Activated CD4-positive, CD25-positive, alpha-beta regulatory T cell treated with anti-CD3 and anti-CD28 coated beads, Interleukin-2, amount 50 U/mL, for 16 hours (primary cell): ENCODE results near the gene MORN1.

Experiments used
- DNase-seq: peaks from one replicate; pipeline ENCODE4 v3.0.0-alpha.2; 2020; ENCODE audit warnings: low read depth, low spot score

The MORN1 gene

GRCh38 chr1:2419416-2419815, 28.1 kb upstream of the MORN1 start:
- no peak for DNase-seq

DNA sequence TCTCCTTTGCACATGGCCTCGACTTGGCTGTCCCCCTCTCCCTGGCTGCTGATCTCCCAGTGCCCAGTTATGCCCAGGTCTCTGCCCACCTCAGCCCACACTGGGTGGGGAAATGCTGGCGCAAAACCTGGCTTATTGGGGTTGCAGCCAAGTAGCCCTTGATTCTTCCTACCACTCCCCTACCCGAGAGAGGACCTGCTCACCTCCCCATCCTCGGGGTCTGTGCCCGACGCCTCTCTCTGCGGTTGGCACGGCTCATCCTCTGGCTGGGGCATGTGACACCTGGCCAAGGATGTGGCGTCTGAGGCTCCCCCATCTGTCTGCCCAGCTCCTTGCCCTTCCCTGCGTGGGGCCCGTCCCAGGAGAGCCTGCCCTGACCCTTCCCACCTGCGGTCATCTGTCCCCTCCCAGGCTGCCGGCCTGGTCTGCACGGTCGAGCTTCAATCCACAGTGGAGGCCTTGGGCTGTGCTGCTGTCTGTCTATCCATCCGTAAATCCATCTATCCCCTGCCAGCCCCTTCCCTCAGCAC, 27.5 kb upstream of the MORN1 start:
- no peak for DNase-seq

GRCh38 chr1:2417833-2418225, 26.5 kb upstream of the MORN1 start:
- DNase-seq, result no peak

GRCh38 chr1:2417083-2417832, 25.9 kb upstream of the MORN1 start:
- DNase-seq, result no peak

DNA sequence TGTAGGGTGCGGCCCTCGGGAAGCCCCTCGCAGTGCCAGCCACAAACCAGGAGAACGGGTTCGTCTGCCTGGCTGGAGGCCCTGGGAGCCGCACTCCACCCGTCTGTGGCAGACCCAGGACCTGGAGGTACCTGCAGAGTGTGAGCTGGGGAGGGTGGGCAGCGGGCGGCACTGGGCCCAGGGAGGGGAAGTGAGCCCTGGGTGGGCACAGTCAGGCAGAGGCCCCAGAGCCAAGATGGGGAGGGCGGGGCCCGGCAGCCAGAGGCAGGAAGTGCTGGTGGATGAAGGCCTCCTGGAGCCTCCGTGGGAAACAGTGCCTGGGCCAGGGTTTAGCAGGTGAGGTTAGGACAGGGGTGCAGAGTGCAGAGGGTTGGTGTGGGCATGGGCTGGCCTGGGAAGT, 25.0 kb upstream of the MORN1 start:
- DNase-seq, result no peak

DNA sequence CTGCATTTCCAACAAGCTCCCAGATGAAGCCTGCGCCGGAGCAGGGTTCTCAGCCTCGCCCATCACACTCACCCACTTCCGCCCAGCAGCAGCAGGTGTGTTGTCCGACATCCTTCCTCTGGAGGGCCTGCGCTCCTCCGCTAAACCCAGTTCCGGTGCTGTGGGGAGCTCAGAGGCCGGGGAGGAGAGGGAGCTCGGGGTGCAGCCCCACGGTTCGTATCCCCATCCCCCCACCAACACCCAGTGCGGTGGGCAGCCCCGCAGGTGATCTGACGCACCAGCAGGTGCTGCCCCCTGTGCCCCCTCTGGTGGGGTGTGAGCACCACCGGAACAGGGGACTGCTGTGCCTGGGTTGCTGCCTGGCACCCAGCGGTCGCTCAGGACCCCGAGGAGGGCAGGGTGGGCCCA, 24.5 kb upstream of the MORN1 start:
- no peak for DNase-seq

DNA sequence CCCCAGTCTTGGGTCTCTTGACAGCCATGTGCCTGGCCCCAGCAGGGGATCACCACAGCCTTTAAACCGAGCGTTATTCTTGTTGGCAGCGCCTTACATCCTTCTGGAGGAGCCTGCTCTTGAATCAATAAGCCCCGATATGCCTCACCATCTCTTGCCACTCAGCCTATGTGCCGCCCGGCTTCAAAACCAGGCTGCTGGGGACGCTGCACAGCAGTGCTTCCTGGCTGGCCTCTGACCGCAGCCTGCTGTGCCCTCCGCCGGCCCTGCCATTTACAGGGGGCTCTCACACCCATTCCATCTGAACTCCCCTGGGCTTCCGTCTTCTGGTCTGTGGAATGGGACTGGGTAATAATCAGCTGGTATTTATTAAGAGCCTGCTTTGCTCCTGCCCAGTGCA, 24.0 kb upstream of the MORN1 start:
- DNase-seq, result no peak

DNA sequence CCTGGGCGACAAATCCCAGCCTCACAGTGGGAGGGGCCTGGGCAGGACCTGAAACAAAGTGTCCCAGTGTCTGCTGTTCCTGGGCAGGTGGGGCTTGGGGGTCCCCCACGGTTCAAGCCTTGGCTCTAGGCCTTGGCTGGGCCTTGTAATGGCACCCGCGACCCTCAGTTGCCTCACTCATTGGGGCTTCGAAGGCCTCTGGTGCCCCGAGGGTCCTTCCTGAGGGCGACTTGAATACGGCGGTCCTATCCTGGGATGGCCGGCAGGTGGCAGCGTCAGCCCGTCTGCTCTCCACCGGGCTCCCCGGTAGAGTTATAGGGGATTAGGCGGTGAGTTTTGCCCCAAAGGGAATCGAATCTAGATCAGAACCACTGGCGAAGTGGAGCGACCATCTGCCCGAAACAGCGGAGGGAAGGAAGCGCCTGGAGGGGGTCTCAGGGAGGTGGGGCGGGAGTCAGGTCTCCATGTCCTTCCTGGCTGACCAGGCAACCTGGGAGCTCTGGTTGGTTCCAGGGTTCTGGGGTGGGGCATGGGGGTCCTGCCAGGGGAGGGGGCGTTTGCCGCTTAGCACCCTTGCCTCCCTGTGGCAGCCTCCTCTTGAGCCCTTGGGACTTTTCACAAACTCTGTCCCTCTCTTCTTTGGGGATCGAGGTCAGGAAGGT, 23.1 kb upstream of the MORN1 start:
- DNase-seq, result peak; percentile 54

GRCh38 chr1:2413495-2414296, 22.3 kb upstream of the MORN1 start:
- DNase-seq, result no peak

GRCh38 chr1:2412773-2413494, 21.6 kb upstream of the MORN1 start:
- no peak for DNase-seq

DNA sequence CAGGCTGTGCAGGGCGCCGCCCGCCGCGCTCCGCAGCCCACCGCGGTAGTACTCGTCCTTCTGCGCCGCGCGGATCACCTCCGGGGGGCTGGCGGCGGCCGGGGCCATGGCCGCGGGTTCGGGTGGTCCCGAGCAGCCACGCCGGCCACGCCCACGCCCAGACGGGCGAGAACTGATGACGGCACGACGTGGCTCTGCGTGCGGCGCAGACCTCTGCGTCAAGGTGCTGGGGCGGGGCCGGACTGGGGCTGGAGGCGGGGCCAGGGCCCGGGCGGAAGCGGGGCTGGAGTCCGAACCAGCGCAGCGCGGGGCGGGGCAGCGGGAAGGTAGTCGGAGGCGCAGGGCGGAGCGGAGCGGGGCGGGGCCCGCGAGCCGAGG, 21.0 kb upstream of the MORN1 start, which contains the start of gene PEX10:
TSS of gene PEX10 (minus strand) at position 170 of the 378 bp plus-strand sequence. CDS start at position 108, 62 bp downstream.
- DNase-seq, result peak; percentile 96

- DNase-seq, result no peak
Measured at GRCh38 chr1:2411801-2412394, 20.5 kb upstream of the MORN1 start.

- DNase-seq, result no peak
Measured at GRCh38 chr1:2409745-2410144, 18.4 kb upstream of the MORN1 start.

DNA sequence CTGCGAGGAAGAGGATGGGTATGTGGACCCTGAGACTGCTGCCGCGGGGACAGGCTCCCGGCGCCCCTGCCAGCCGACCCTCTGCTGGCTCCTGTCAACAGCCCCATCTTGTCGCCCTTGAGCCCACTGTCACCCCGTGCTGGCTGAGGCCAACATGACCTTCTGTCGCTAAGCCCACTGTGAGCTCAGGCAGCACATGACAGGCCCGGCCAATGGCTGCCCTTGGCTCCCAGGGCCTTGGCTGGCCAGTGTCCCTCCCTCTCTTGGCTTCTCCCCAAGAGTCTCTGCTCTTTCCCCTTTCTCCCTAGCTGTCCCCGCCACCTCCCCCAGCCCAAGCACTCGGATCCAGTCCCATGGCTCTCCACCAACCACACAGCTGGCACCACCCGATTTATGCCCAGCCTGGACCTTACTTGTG, 17.5 kb upstream of the MORN1 start:
- DNase-seq, result no peak

DNA sequence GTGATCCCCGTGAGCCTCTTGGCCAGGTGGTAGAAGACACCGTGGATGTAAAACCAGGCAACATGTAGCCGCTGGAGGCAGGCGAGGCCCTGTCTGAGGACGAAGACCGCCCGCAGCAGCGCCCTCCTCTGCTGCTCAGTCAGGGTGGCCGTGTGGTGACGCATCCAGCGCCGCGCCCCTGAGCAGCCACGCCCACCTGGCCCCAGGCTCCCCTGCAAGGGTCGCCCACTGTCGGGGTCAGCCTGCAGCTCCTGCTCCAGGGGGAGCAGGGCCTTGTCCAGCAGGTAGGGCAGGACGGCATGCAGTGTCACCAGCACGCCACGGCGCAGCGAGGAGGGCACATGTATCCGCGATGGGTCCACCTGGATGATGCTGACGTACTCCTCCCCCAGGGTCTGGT, 17.1 kb upstream of the MORN1 start:
- no peak for DNase-seq

GRCh38 chr1:2407991-2408275, 16.6 kb upstream of the MORN1 start:
- no peak for DNase-seq

DNA sequence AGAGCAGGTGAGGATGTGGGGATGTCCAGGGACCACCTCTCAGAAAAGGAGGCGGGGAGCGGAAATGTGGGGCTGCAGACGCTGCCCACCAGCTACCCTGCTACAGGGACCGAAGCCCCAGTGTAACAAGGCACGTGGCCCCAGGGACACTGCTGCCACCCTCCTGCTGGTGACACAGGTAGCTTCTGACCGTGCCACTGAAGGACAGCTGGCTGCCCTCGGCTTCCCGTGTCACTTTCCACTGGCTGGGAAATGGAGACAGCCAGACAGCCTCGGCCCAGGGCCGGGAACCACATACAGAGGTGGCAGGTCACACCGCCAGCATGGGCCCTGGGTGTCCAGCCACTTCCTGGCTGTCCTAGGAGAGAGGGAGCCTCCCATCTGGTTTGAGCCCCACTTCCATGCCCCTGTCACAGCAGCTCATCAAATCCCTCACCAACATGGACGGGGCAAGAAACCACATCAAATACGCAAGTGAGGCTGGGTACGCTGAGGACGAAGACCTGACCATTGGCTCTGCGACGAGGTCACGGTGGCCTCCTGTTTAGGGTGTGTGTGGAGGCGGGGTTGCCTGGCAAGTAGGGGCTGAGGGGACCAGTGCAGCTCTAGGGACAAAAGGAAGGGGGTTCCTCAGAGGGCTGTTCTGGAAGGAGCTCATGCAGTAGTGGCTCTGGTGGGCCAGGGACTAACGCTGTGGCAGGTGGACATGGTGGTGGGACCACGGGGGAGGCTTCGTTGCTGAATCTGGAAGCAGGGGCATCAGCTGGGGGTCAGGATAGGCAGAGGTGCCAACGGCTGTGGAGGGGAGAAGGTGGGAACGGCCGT, 16.0 kb upstream of the MORN1 start:
- no peak for DNase-seq

- DNase-seq, result no peak
Measured at GRCh38 chr1:2406451-2407041, 15.2 kb upstream of the MORN1 start.

- no peak for DNase-seq
Measured at GRCh38 chr1:2405588-2406295, 14.4 kb upstream of the MORN1 start.
